Caco-2 (cell line): ENCODE measurements around the gene LRFN5. TPM values are rescaled to one million over a fixed set of nuclear protein-coding genes. Genes with fewer than 3 reads are reported as not detected.
"Not testable (repeated sequence)": the region's sequence is repeated elsewhere in the genome, so short reads cannot be mapped to it uniquely, and the experiment has no call there.

Experiments
- BruUV-seq: library from RNA; stranded (reverse); fragments of 400-500 nt; replicated peaks from 2 replicates; lab custom pipeline; 2021; lab: Mats Ljungman, UMichigan
- CTCF ChIA-PET: fragments of 300-600 bp; sonication (Branson Sonifier 250); formaldehyde crosslinking; loops from one replicate; lab custom pipeline; 2022; ENCODE audit warnings: antibody characterized with exemption; lab: Charles Lee
- POLR2A ChIA-PET: fragments of 300-600 bp; sonication (Branson Sonifier 250); formaldehyde crosslinking; loops from one replicate; lab custom pipeline; 2022; ENCODE audit warnings: antibody characterized with exemption; lab: Charles Lee
- DNase-seq, 2 experiments: peaks; one replicate each; pipeline versions ENCODE4 v3.0.0 to v3.0.0-alpha.2; 2020 to 2022
- H3K27me3 ChIP-seq: replicated peaks from 2 replicates; pipeline ENCODE4 v1.6.0; 2011; ENCODE audit warnings: low read length; ENCODE audit not compliant: control insufficient read depth, insufficient read depth
- H3K36me3 ChIP-seq: 2 replicates; pipeline ENCODE4 v1.5.1; 2011; ENCODE audit warnings: low read length; ENCODE audit not compliant: control insufficient read depth, insufficient read depth
- H3K4me1 ChIP-seq: fragments of 250-450 bp; sonication (Bioruptor Pico); 2 replicates; pipeline ENCODE4 v1.5.1; 2020; ENCODE audit warnings: mild to moderate bottlenecking
- H3K4me3 ChIP-seq: 2 replicates; pipeline ENCODE4 v1.5.1; 2011; ENCODE audit warnings: low read depth, mild to moderate bottlenecking, control low read depth, low read length
- H3K9me3 ChIP-seq: fragments of 250-450 bp; sonication (Bioruptor Pico); 2 replicates; pipeline ENCODE4 v1.5.1; 2020; ENCODE audit warnings: mild to moderate bottlenecking, moderate library complexity
- H3K27ac Mint-ChIP-seq: one replicate; pipeline ENCODE4 v1.8.0; 2022; ENCODE audit warnings: mixed read lengths; ENCODE audit not compliant: unreplicated experiment
- H3K27me3 Mint-ChIP-seq: one replicate; pipeline ENCODE4 v1.8.0; 2022; ENCODE audit warnings: mixed read lengths; ENCODE audit not compliant: insufficient read depth, unreplicated experiment
- H3K36me3 Mint-ChIP-seq: one replicate; pipeline ENCODE4 v1.8.0; 2022; ENCODE audit warnings: mild to moderate bottlenecking, mixed read lengths; ENCODE audit not compliant: insufficient read depth, unreplicated experiment
- H3K4me1 Mint-ChIP-seq: one replicate; pipeline ENCODE4 v1.8.0; 2022; ENCODE audit warnings: low read depth, mixed read lengths; ENCODE audit not compliant: unreplicated experiment
- H3K4me3 Mint-ChIP-seq: one replicate; pipeline ENCODE4 v1.8.0; 2022; ENCODE audit warnings: mild to moderate bottlenecking, moderate library complexity, mixed read lengths; ENCODE audit not compliant: unreplicated experiment
- H3K9me3 Mint-ChIP-seq: one replicate; pipeline ENCODE4 v1.8.0; 2022; ENCODE audit warnings: mixed read lengths; ENCODE audit not compliant: unreplicated experiment
- intact Hi-C: fragments of 100-400 bp; cut with micrococcal nuclease; formaldehyde crosslinking; loops from one replicate; pipeline ENCODE4 v1.10.0; 2022; ENCODE audit not compliant: unreplicated experiment
- total RNA-seq: library from RNA; stranded (reverse); gene quantifications from 2 replicates; pipeline ENCODE4 v1.2.3, GENCODE V29; 2022
- TF ChIP-seq, protein P1 (sequence below), 2 experiments: fragments of 200-600 bp in 1 of 2; IDR thresholded peaks; 1 replicate in 1 of 2; 2 replicates in 1 of 2; pipeline versions ENCODE4 v1.5.1 to v1.8.0; 2011 to 2022; ENCODE audit warnings: antibody characterized with exemption in 1 of 2, control low read depth in 1 of 2, inconsistent platforms in 1 of 2, low read depth in 1 of 2, low read length in 1 of 2, mild to moderate bottlenecking in 1 of 2, moderate library complexity in 1 of 2; ENCODE audit not compliant: insufficient read depth in 1 of 2, severe bottlenecking in 1 of 2, unreplicated experiment in 1 of 2

The LRFN5 gene
- total RNA-seq, 1 experiment from 2014 or later: not detected

DNA sequence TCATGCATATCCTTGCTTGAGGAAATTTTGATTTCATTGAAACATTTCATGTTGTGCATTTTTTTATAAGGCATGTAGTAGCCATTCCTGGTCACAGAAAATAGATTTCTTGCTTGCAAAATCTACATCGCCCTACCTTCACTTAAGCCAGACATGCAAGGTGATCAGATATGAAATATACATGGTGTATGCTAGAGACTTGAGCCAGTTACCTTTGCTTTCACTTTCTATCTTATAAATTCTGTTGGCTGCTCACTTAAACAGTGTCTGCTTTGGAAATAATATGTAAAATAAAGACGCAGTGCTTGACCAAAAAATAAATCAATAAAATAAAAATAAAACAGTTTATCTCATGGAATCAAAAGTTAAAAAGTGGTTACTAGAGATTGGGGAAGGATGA, 136.5 kb downstream of the LRFN5 start:
- H3K4me3 ChIP-seq: no peak overlapping the region
- Mint-ChIP-seq H3K4me3 (no peak overlapping the region), H3K27ac (no peak overlapping the region), H3K36me3 (no peaks in the 10 kb centered on the region), H3K27me3 (no peaks in the 10 kb centered on the region), H3K9me3 (peaks cover 11% of the 10 kb centered on the region), H3K4me1 (no peaks in the 10 kb centered on the region)
- ChIA-PET POLR2A (no interaction called here), CTCF (no interaction called here)
- H3K4me1 ChIP-seq: no peaks in the 10 kb centered on the region
- no peak for DNase-seq
- H3K9me3 ChIP-seq: no peaks in the 10 kb centered on the region
- no peaks in the 10 kb centered on the region for H3K36me3 ChIP-seq
- TF ChIP-seq, protein P1, sequence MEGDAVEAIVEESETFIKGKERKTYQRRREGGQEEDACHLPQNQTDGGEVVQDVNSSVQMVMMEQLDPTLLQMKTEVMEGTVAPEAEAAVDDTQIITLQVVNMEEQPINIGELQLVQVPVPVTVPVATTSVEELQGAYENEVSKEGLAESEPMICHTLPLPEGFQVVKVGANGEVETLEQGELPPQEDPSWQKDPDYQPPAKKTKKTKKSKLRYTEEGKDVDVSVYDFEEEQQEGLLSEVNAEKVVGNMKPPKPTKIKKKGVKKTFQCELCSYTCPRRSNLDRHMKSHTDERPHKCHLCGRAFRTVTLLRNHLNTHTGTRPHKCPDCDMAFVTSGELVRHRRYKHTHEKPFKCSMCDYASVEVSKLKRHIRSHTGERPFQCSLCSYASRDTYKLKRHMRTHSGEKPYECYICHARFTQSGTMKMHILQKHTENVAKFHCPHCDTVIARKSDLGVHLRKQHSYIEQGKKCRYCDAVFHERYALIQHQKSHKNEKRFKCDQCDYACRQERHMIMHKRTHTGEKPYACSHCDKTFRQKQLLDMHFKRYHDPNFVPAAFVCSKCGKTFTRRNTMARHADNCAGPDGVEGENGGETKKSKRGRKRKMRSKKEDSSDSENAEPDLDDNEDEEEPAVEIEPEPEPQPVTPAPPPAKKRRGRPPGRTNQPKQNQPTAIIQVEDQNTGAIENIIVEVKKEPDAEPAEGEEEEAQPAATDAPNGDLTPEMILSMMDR (IDR thresholded peaks at IDR 0.05; ENCODE audit: insufficient read depth in 1 of 2, low read depth in 1 of 2, low read length in 1 of 2, severe bottlenecking in 1 of 2, unreplicated experiment in 1 of 2): no peak
- H3K27me3 ChIP-seq: no peaks in the 10 kb centered on the region
- BruUV-seq: no TSS peak
- intact Hi-C loops: no loop called here

DNA sequence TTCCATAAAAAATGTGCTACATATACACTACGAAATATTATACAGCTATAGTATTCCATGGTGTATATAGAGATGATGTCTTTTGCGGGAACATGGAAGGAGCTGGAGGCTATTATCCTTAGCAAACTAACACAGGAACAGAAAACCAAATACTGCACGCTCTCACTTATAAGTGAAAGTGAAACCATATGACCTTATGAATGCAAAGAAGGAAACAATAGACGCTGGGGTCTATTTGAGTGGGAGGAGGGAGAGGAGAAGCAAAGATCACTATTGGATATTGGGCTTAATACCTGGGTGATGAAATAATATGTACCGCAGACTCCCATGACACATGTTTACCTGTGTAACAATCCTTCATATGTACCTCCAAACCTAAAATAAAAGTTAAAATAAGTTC, 142.8 kb downstream of the LRFN5 start:
- ChIA-PET POLR2A (no interaction called here), CTCF (no interaction called here)
- Mint-ChIP-seq H3K4me1 (no peaks in the 10 kb centered on the region), H3K27me3 (no peaks in the 10 kb centered on the region), H3K36me3 (no peaks in the 10 kb centered on the region), H3K9me3 (no peaks in the 10 kb centered on the region), H3K4me3 (no peak overlapping the region), H3K27ac (no peak overlapping the region)
- no peaks in the 10 kb centered on the region for H3K36me3 ChIP-seq
- H3K27me3 ChIP-seq: no peaks in the 10 kb centered on the region
- no peak for DNase-seq
- H3K4me1 ChIP-seq: no peaks in the 10 kb centered on the region
- BruUV-seq: no TSS peak
- H3K4me3 ChIP-seq: no peak overlapping the region
- intact Hi-C loops: no loop called here
- H3K9me3 ChIP-seq: no peaks in the 10 kb centered on the region
- TF ChIP-seq, protein P1 (IDR thresholded peaks at IDR 0.05; ENCODE audit: insufficient read depth in 1 of 2, low read depth in 1 of 2, low read length in 1 of 2, severe bottlenecking in 1 of 2, unreplicated experiment in 1 of 2): no peak

DNA sequence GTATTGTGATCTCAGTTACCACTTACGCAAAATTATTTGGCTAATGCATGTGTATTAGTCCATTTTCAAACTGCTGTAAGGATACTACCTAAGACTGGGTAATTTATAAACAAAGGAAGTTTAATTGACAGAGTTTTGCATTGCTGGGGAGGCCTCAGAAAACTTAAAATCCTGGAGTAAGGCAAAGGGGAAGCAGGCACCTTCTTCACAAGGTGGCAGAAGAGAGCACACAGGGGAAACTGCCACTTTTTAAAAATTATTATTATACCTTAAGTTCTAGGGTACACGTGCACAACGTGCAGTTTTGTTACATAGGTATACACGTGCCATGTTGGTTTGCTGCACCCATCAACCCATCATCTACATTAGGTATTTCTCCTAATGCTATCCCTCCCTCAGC, 143.9 kb downstream of the LRFN5 start:
- H3K4me1 ChIP-seq, H3K36me3 Mint-ChIP-seq, H3K4me3 ChIP-seq, H3K27me3 Mint-ChIP-seq, H3K27me3 ChIP-seq, H3K4me1 Mint-ChIP-seq, BruUV-seq, H3K27ac Mint-ChIP-seq, DNase-seq, H3K9me3 Mint-ChIP-seq, intact Hi-C loops, CTCF ChIA-PET, H3K36me3 ChIP-seq, POLR2A ChIA-PET, H3K4me3 Mint-ChIP-seq, H3K9me3 ChIP-seq: not testable (repeated sequence)
